ENCODE data around the gene C5. TPM values are rescaled to one million over a fixed set of nuclear protein-coding genes. Genes with fewer than 3 reads are reported as not detected.
"Not testable (repeated sequence)": the region's sequence is repeated elsewhere in the genome, so short reads cannot be mapped to it uniquely, and the experiment has no call there.

C5 gene
- total RNA-seq, 2 donors from 2014 or later: 59.5 to 96.6 TPM

- no peak overlapping the region for H3K4me3 Mint-ChIP-seq
- Histone ChIP-seq H3K27me3 (ENCODE audit: control insufficient read depth, insufficient read depth, low read length, poor library complexity, severe bottlenecking) (no peaks in the 10 kb centered on the region), H3K4me1 (ENCODE audit: control insufficient read depth, insufficient read depth, low read length) (no peaks in the 10 kb centered on the region), H3K27ac (ENCODE audit: low read depth, low read length) (no peak overlapping the region), H3K4me3 (ENCODE audit: low read length) (no peak overlapping the region), H3K9me3 (ENCODE audit: control insufficient read depth, low read length) (peaks cover 3% of the 10 kb centered on the region), H3K36me3 (ENCODE audit: control insufficient read depth, insufficient read depth, low read length) (peaks cover 43% of the 10 kb centered on the region), H3K9ac (ENCODE audit: extremely low read depth, low read length, poor library complexity, severe bottlenecking) (no peak overlapping the region)
- peaks cover 5% of the 10 kb centered on the region for H3K9me3 Mint-ChIP-seq
- H3K36me3 Mint-ChIP-seq (ENCODE audit: low read depth): peaks cover 62% of the 10 kb centered on the region
- no peaks in the 10 kb centered on the region for H3K4me1 Mint-ChIP-seq
- 56% methylated on average over 1 of the region's 1 CpG; no CpG with 5 or more reads in 1 of the 2 experiments for WGBS, 2 experiments (ENCODE audit: insufficient coverage in 1 of 2, insufficient read length in 1 of 2)
- TF ChIP-seq CTCF (conservative IDR thresholded peaks at IDR 0.05): no peak
- no peak for DNase-seq
- no peaks in the 10 kb centered on the region for H3K27me3 Mint-ChIP-seq (ENCODE audit: insufficient read depth)
- H3K27ac Mint-ChIP-seq: no peak overlapping the region
Observed at GRCh38 chr9:121029469-121029868, 20.6 kb downstream of the C5 start.

GRCh38 chr9:121028285-121028684, 21.8 kb downstream of the C5 start:
- H3K9me3 ChIP-seq (ENCODE audit: control insufficient read depth, low read length): not testable (repeated sequence)

GRCh38 chr9:121026768-121027167, 23.3 kb downstream of the C5 start:
- no peaks in the 10 kb centered on the region for H3K4me1 ChIP-seq (ENCODE audit: control insufficient read depth, insufficient read depth, low read length)
- H3K4me3 ChIP-seq (ENCODE audit: low read length): no peak overlapping the region
- peaks cover 3% of the 10 kb centered on the region for H3K9me3 ChIP-seq (ENCODE audit: control insufficient read depth, low read length)
- peaks cover 49% of the 10 kb centered on the region for H3K36me3 ChIP-seq (ENCODE audit: control insufficient read depth, insufficient read depth, low read length)
- no peak for TF ChIP-seq CTCF (conservative IDR thresholded peaks at IDR 0.05)
- H3K9ac ChIP-seq (ENCODE audit: extremely low read depth, low read length, poor library complexity, severe bottlenecking): no peak overlapping the region
- Mint-ChIP-seq H3K27me3 (ENCODE audit: insufficient read depth) (no peaks in the 10 kb centered on the region), H3K9me3 (peaks cover 9% of the 10 kb centered on the region), H3K36me3 (ENCODE audit: low read depth) (peaks cover 61% of the 10 kb centered on the region), H3K4me3 (no peak overlapping the region), H3K4me1 (no peaks in the 10 kb centered on the region), H3K27ac (no peak overlapping the region)
- H3K27ac ChIP-seq (ENCODE audit: low read depth, low read length): no peak overlapping the region
- H3K27me3 ChIP-seq (ENCODE audit: control insufficient read depth, insufficient read depth, low read length, poor library complexity, severe bottlenecking): no peaks in the 10 kb centered on the region
- no peak for DNase-seq

More at GRCh38 chr9:121028285-121028684, 21.8 kb downstream of the C5 start:
- not testable (repeated sequence) for H3K4me1 ChIP-seq (ENCODE audit: control insufficient read depth, insufficient read depth, low read length); H3K9ac ChIP-seq (ENCODE audit: extremely low read depth, low read length, poor library complexity, severe bottlenecking); H3K27ac Mint-ChIP-seq; H3K27me3 ChIP-seq (ENCODE audit: control insufficient read depth, insufficient read depth, low read length, poor library complexity, severe bottlenecking); H3K4me1 Mint-ChIP-seq; H3K4me3 Mint-ChIP-seq; DNase-seq; H3K9me3 Mint-ChIP-seq; H3K27me3 Mint-ChIP-seq (ENCODE audit: insufficient read depth); H3K27ac ChIP-seq (ENCODE audit: low read depth, low read length); H3K4me3 ChIP-seq (ENCODE audit: low read length)
- WGBS, 2 experiments (ENCODE audit: insufficient coverage in 1 of 2, insufficient read length in 1 of 2): 78 to 94% methylated on average over 2 to 4 of the region's 4 CpGs
- H3K36me3 Mint-ChIP-seq (ENCODE audit: low read depth): peaks cover 63% of the 10 kb centered on the region
- H3K36me3 ChIP-seq (ENCODE audit: control insufficient read depth, insufficient read depth, low read length): peaks cover 48% of the 10 kb centered on the region

GRCh38 chr9:121026260-121026691, 23.8 kb downstream of the C5 start:
- DNase-seq: no peak
- no peak for TF ChIP-seq CTCF (conservative IDR thresholded peaks at IDR 0.05)
- no peak overlapping the region for H3K9ac ChIP-seq (ENCODE audit: extremely low read depth, low read length, poor library complexity, severe bottlenecking)
- no peak overlapping the region for H3K27ac ChIP-seq (ENCODE audit: low read depth, low read length)
- no peak overlapping the region for H3K4me3 ChIP-seq (ENCODE audit: low read length)
- Mint-ChIP-seq H3K4me3 (no peak overlapping the region), H3K27ac (no peak overlapping the region), H3K9me3 (peaks cover 9% of the 10 kb centered on the region), H3K27me3 (ENCODE audit: insufficient read depth) (no peaks in the 10 kb centered on the region), H3K36me3 (ENCODE audit: low read depth) (peaks cover 63% of the 10 kb centered on the region), H3K4me1 (no peaks in the 10 kb centered on the region)
- H3K9me3 ChIP-seq (ENCODE audit: control insufficient read depth, low read length): peaks cover 3% of the 10 kb centered on the region
- H3K36me3 ChIP-seq (ENCODE audit: control insufficient read depth, insufficient read depth, low read length): peaks cover 51% of the 10 kb centered on the region
- no peaks in the 10 kb centered on the region for H3K4me1 ChIP-seq (ENCODE audit: control insufficient read depth, insufficient read depth, low read length)
- 75 to 79% methylated on average over 1 to 2 of the region's 3 CpGs for WGBS, 2 experiments (ENCODE audit: insufficient coverage in 1 of 2, insufficient read length in 1 of 2)
- no peaks in the 10 kb centered on the region for H3K27me3 ChIP-seq (ENCODE audit: control insufficient read depth, insufficient read depth, low read length, poor library complexity, severe bottlenecking)

All from endodermal cell (in vitro differentiated cells).